ENCODE results near the gene MAP4K3. TPM values are rescaled to one million over a fixed set of nuclear protein-coding genes. Genes with fewer than 3 reads are reported as not detected.

MAP4K3 gene
- total RNA-seq, 4 donors from 2014 or later, result 23.0 to 52.1 (median 31.8) TPM

DNA sequence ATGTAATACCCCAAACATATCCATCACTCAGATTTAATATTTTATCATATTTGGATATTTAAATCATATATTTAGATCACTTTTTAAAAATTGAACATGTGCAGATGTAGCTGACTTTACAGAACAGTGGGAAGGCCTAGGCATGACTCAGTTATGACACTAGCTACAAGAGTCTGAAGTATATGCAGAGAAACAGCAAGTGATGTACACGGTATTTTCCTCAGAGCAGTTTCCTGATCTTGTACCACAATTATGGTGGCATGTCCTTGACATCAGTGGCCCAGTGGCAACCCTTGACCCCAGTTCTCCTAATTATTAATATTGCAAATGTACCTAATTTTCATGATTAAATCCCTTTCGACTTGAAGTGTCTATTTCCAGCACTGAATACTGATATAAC, 221.5 kb downstream of the MAP4K3 start:
- H3K4me1 ChIP-seq, result no peaks in the 10 kb centered on the region
- TF ChIP-seq POLR2A (IDR thresholded peaks at IDR 0.05) (no peak), CTCF (IDR thresholded peaks at IDR 0.05 in 4 of 5, conservative IDR thresholded peaks at IDR 0.05 in 1 of 5) (no peak)
- H3K27me3 ChIP-seq, result no peaks in the 10 kb centered on the region
- no peak overlapping the region for H3K27ac ChIP-seq
- H3K4me3 ChIP-seq, result no peak overlapping the region
- DNase-seq (no peak), ATAC-seq (no peak)
- in situ Hi-C loops (cut with MboI; ENCODE audit: low sequenced_read_pairs in 4 of 4) (no loop called here), intact Hi-C loops (cut with DNase I; ENCODE audit: low total_unique reads) (no loop called here)
- H3K36me3 ChIP-seq, result no peaks in the 10 kb centered on the region
- no peaks in the 10 kb centered on the region for H3K9me3 ChIP-seq

DNA sequence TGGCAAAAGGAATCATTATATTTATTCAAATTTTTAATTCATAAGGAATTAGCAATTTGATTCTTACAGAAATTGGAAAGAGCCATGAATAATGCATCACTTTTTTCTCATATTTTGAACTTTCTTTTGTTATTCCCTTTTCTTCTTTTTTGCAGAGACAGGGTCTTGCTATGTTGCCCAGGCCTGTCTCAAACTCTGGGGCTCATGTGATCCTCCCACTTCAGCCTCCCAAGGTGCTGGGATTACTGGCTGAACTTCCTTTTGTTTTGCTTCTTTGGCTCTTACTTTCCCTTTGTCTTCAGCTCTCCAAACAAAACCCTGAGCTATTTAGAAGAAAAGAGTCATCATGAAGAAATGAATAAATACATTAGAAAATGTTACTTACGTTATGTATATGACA, 224.1 kb downstream of the MAP4K3 start:
- Histone ChIP-seq H3K9me3 (no peaks in the 10 kb centered on the region), H3K27ac (no peak overlapping the region), H3K36me3 (no peaks in the 10 kb centered on the region), H3K4me3 (no peak overlapping the region), H3K27me3 (no peaks in the 10 kb centered on the region), H3K4me1 (no peaks in the 10 kb centered on the region)
- TF ChIP-seq POLR2A (IDR thresholded peaks at IDR 0.05) (no peak), CTCF (IDR thresholded peaks at IDR 0.05 in 4 of 5, conservative IDR thresholded peaks at IDR 0.05 in 1 of 5) (no peak)
- intact Hi-C loops (cut with DNase I; ENCODE audit: low total_unique reads) (loop anchor here (5.0 kb wide), 1 partner anchor 136 kb away; no protein-coding TSS in a partner anchor), in situ Hi-C loops (cut with MboI; ENCODE audit: low sequenced_read_pairs in 4 of 4) (no loop called here)
- DNase-seq (no peak), ATAC-seq (no peak)

DNA sequence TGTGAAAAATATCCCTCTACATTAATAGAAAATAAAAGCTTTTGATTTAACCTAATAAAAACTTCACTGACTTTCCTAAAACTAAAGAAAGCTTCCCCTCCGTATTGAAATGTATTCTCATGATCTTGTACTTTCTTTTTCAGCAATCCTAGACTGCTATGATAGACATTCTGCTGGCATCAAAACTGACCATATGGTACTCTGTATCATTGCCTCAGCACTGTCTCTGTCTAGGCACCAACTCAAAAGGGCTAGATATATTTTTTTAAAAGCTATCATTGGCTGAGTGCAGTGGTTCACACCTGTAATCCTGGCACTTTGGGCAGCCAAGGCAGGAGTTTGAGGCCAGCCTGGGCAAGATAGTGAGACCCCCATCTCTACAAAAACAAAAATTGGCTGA, 226.2 kb downstream of the MAP4K3 start:
- no peak for DNase-seq
- no peak overlapping the region for H3K27ac ChIP-seq
- no peaks in the 10 kb centered on the region for H3K36me3 ChIP-seq
- no peaks in the 10 kb centered on the region for H3K27me3 ChIP-seq
- TF ChIP-seq CTCF (IDR thresholded peaks at IDR 0.05 in 4 of 5, conservative IDR thresholded peaks at IDR 0.05 in 1 of 5) (no peak), POLR2A (IDR thresholded peaks at IDR 0.05) (no peak)
- no peaks in the 10 kb centered on the region for H3K9me3 ChIP-seq
- H3K4me3 ChIP-seq, result no peak overlapping the region
- intact Hi-C loops (cut with DNase I; ENCODE audit: low total_unique reads) (loop anchor here (5.0 kb wide), 1 partner anchor 134 kb away; no protein-coding TSS in a partner anchor), in situ Hi-C loops (cut with MboI; ENCODE audit: low sequenced_read_pairs in 4 of 4) (no loop called here)
- H3K4me1 ChIP-seq, result no peaks in the 10 kb centered on the region
- no peak for ATAC-seq

DNA sequence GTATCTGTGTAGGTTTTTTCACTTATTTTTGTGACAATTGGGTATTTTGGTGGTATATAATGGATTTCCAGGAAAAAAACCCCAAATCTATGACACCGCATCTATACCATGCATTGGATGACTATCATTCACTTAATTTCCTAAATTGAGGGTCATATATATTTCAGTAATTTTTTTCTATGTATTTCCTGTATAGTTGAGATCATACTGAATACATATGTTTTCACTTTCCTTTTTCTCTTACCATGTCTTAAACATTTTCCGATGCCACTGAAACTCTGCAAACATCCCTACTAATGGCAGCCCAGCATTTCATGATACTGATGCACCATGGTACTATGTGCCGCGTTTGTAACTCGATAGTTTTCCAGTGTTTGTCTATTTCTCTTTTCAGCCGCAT, 233.7 kb downstream of the MAP4K3 start:
- intact Hi-C loops (cut with DNase I; ENCODE audit: low total_unique reads), result no loop called here
- in situ Hi-C loops (cut with MboI; ENCODE audit: low sequenced_read_pairs in 4 of 4), result no loop called here

More for the DNA sequence above, 233.7 kb downstream of the MAP4K3 start:
- ATAC-seq (no peak), DNase-seq (no peak)
- Histone ChIP-seq H3K36me3 (no peaks in the 10 kb centered on the region), H3K4me3 (no peak overlapping the region), H3K27me3 (no peaks in the 10 kb centered on the region), H3K4me1 (no peaks in the 10 kb centered on the region), H3K27ac (no peak overlapping the region), H3K9me3 (no peaks in the 10 kb centered on the region)
- TF ChIP-seq POLR2A (IDR thresholded peaks at IDR 0.05) (no peak), CTCF (IDR thresholded peaks at IDR 0.05 in 4 of 5, conservative IDR thresholded peaks at IDR 0.05 in 1 of 5) (no peak)
